Anterior cingulate cortex (tissue), 58 donors: ENCODE data around the gene FAM118B.
A peak's percentile ranks its signal among the peaks of the same experiment; 100 is the strongest.
"Not testable (repeated sequence)": the region's sequence is repeated elsewhere in the genome, so short reads cannot be mapped to it uniquely, and the experiment has no call there.

Experiments
- DNase-seq, 58 donors: peaks; one replicate each; lab custom pipeline; 2025; lab: John Stamatoyannopoulos, UW

Gene FAM118B

DNA sequence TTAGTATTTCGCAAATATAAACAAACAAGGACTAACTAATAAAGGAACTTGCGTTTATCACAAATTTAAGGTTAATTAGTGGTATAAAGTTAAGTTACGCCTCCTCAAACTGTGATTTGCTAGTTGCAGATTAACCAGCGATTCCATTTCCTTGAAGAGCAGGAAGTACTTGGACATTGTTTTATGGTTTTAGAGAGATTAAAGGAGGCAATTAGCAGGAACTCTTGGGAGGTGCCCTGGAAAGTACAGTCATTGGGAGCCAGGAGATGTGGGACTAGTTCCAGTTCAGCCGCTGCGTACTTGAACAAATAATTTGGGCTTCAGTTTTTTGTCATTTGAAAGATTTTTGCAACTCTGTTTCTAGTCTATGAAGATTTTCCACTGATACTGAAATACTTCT is 3.3 kb downstream of the FAM118B start:
- no peak for DNase-seq

DNA sequence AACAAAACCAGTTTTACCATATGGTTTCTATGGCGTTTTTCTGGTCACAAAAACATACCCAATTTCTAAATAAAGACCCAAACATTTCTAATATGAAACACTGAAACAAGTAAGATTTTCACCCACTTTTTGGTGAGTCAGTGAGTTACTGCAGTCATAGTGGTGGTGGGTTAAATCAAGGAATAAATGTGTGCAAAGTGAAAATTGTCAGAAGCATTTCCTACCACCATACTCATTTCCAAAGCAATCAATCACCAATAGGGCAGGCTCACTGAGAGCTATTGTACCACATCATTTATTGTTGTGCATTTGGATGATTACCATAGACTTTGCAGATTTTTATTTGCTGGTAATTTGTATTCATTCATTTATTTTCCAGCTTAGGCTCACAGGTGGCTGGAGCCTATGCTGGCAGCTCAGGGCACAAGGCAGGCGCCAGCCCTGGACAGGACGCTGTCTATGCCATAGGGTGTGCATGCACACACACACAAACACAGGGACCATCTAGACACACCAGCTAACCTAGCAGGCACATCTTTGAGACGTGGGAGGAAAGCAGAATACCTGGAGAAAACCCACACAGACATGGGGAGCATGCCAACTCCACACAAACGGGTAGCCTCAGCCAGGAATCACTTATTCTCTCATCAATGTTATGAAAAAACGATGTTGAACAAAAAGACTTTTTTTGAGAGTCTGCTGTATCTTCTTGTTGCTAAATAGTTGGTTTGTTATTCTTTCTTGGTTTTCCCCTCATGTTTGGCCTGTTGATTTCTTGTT is 5.1 kb downstream of the FAM118B start:
- peak in 1 of 58 donors; percentile 15 for DNase-seq

DNA sequence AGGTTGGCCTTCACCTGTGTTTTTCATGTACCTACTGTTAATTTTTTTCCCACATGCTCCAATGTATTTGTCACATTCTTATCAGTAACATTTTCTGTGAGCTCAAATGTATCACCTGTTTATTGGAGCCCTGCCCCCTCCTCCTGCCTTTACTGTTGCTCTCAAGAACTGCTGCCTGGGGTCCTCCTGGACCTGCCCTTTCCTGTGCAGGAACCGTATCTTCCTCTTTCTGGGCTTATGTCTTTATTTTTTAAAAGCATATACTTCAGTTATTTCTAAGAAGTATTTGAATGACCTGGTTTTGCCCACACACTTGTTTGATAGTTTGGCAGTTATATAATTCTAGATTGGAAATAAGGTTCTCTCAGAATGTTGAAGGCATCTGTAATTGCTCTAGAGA is 5.9 kb downstream of the FAM118B start:
- no peak for DNase-seq

DNA sequence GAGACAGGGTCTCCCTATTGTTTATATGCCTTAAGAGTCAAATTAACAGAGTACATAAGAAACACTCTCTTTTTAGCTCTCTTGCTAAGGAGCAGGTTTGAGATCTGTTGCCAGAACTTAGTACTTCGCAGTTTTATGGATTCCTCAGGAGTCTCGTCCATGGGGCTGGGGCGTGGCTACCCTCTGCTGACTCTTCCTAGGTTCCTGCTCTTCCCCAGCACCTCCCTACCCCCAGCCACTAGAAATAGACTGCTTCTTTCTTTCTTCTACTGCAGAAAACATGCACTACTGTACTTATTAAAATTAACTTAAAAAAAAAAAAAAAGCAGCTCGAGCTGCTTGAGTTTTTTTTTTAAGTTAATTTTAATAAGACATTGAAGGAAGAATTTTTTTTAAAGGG is 8.0 kb downstream of the FAM118B start:
- DNase-seq, result no peak

DNA sequence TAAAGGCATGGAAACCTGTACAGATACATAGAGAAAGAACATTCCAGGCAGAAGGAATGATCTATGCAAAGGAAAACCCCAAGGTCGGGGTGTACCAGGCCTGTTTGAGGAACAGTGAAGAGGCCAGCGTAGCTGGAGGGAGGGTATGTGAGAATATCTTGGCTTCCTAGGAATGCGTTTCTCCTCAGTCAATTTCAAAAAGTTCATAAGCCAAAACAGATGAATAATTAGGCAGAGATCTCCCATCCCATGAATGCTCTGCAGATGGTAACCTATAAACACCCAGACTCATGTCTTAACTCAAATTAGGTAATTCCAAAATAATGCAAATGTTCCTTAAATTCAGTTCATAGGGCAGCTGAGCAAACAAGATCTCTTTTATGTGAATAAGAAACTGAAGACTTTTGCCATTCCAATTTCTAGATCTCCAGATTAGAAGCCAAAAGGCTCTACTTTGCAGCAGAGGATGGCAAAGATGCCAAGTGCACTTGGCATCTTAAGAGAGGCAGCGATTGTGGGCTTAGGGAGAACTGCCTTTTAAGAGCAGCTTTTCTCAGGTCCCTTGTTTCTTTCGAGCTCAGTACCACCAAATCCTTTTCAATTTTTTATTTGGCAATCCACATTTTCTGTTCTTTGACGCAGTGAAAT is 13.2 kb downstream of the FAM118B start:
- peak in 3 of 58 donors; percentile 9 to 35 (median 20) for DNase-seq

DNA sequence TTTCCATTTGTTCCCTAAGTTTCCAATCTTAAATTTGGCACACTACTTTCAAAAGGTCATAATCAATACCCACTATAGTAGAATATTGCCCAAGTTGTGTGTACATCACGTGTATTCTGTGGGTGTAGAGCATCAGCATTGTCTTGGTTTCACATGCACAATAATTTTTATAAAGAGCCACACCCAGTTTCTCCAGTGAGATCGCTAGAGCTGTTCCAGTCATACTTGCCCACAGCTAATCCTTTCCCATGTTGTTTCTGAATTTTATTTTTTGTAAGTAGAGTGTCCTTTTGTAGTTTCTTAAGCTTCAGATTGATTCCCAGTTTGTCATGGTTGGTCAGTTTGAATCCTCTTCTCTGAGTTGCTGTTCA is 13.7 kb downstream of the FAM118B start:
- no peak for DNase-seq

DNA sequence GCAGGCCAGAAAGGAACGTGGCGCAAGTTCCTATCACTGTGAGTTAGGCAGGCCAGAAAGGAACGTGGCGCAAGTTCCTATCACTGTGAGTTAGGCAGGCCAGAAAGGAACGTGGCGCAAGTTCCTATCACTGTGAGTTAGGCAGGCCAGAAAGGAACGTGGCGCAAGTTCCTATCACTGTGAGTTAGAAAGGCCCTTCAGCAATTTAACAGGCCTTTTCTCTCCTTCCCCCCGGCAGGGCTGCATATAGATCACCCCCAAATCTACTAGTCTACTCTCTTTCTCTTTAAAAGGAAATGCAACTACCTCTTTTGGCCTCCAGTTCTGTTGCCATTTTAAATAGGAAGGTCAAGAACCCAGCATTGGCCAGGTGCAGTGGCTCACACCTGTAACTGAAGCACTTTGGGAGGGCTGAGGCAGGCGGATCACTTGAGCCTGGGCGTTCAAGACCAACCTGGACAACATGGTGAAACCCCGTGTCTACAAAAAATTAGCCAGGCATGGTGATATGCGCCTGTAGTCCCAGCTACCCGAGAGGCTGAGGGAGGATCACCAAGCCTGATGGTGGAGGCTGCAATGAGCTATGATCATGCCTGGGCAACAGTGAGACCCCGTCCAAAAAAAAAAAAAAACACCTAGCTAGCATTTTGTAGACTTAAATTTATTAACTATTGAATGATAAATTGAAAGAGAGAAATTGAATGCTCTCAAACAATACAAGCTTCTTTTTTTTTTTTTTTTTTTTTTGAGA is 14.9 kb downstream of the FAM118B start:
- DNase-seq, result no peak

DNA sequence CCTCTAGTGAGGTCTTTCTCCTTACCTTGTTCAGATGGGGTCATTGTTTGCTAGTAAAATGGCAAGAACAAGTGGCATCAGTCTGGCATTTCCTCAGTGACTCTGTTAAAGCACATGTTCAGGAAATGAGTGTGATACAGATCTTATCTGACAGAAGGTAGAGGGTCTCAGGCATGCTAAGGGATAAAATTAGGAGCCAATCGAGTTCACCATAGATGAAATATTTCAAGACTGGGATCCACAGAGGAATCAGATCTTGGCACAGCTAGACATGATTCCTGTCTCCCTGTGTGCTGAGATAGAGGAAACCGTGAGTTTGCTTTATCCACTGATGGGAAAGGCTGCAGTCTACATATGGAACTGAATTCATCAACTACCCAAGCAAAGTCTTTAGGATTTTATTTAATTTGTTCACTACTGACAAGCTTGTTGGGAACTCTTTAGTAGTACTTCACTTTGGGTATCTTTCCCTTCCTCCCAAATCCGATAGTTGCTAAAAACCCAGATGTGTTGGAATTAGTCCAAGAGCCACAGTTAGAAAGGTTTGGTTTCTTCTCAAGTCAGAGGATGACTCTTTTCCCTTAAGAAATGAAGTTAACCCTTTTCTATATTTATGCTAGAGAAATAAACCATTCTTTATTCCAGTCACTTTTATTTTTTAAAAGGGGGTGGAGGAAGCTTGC is 18.4 kb downstream of the FAM118B start:
- no peak for DNase-seq

DNA sequence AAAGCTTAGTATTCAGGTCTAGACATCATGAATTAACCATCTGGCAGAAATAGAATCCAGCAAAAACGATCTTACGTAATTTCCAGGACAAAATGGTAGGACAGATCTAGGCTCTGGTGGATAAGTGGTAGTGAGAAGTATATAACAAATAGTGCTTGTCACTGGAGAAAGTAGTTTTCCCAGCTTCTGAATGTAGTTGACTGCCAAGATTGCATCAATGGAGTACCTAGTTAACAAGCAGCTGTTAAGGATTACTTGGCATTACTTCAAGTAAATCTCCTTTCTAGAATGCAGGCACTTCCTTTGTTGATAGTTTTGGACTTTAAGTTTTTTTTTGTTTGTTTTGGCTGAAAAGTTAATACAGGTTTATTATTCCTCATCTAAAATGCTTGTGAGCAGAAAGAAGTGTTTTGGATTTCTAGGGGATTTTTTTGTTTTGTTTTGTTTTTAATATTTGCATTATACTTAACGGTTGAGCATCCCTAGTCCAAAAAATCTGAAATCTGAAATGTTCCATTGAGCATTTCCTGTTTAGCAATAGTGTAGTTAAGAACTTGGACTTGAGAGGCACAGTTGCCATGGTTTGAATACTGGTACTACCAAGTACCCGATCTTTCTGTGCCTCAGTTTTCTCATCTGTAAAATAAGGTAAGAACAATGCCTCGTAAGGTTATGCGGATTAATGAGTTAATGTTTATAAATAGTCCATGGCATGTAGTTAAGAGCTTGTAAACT is 20.3 kb downstream of the FAM118B start:
- DNase-seq, result peak in 1 of 58 donors; percentile 6

DNA sequence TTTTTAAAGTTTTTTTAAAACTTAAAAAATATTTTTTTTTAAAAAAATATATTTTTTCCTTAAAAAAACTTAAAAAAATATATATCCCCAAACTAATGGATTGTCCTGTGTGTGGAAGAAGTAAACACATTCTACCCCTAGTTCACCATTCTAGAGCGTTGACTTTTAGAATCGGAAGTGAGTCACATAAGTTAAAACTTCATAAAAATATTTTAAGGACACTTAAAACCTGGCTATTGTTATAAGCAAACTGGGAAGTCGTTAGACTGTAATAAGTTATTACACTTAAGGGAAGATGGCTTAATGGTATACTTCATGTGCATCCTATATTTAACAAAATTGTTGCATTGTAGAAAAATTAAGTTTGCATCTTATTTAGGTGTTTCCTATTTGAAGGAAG is 21.1 kb downstream of the FAM118B start:
- DNase-seq, result no peak

DNA sequence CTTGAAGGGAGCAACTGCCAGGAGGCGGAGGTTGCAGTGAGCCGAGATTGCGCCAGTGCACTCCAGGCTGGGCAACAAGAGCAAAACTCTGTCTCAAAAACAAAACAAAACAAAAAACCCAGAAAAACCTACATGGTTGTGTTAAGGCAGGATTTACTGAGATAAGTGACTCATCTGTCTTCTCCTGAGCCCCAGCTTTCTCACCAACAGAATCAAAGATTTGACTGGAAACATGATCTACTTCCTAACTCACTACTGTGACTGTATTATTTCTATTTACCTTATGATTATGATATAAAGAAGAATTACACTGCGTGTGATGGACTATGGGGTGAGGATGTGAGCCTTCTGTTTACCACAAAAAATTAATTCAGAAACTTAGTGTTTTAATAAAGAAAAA is 21.8 kb downstream of the FAM118B start:
- DNase-seq, result no peak

DNA sequence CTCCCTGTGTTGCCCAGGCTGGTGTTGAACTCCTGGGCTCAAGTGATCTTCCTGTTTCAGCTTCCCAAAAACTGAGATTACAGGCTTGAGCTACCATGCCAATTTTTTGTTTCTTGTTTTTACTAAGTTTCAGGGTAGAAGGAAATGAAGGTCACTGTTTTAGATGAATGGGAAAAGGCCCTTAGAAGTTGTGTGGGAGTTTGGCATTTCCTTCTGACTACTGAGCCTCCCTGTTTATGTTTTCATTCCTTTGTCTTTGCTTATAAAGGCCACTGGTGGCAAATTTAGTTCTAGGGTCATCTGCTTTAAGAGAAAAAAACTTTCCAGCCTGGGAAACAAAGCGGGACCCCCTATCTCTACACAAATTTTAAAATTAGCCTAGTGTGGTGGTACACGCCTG is 35.1 kb downstream of the FAM118B start:
- DNase-seq, result no peak

DNA sequence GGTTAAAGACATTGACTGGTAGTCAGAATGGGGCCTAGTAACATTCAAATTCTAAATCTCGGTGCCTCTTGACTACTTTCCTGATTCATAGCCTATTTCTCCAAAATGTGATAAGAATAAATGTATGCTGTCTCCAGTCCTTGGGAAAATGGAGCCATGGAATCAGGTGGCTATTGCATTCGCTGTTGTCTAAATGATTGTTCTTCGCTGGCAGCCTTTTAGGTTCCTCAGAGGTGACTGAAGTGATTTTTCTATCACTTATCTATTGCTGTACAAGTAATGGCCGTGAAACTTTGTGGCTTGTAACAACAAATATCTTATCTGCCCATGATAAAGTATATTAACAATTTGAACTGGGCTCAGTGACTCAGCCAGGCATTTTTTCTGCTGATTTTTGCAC is 41.7 kb downstream of the FAM118B start:
- DNase-seq, result no peak

DNA sequence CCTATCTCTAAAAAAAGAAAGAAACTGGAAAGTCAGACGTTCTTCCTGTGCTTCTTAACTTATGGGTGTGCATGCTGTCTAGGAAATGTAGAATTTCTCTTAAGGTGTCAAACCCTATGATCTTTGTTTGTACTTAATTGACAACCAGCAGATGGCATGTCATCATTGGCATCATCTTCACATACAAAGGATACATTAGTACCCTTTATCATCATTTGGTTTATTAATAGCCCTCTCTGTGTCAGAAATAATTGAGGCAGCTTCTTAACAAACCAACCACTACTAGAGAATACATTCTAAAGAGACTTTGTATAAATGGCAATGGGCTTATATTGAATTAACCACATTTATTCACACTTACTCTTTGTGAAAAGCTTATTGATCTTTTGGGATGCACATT is 43.2 kb downstream of the FAM118B start:
- DNase-seq, result no peak

DNA sequence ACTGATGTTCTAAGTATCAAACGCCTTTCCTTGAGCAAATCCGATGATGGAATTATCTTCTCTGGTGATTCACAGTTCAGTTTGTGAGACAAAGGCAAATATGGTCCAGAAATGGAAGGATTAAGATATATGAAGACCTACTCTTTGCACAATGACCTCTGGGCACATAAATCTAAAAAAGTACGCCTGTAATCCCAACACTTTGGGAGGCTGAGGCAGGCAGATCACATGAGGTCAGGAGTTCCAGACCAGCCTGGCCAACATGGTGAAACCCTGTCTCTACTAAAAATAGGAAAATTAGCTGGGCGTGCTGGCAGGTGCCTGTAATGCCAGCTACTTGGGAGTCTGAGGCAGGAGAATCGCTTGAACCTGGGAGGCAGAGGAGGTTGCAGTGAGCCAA is 43.9 kb downstream of the FAM118B start:
- not testable (repeated sequence) for DNase-seq

DNA sequence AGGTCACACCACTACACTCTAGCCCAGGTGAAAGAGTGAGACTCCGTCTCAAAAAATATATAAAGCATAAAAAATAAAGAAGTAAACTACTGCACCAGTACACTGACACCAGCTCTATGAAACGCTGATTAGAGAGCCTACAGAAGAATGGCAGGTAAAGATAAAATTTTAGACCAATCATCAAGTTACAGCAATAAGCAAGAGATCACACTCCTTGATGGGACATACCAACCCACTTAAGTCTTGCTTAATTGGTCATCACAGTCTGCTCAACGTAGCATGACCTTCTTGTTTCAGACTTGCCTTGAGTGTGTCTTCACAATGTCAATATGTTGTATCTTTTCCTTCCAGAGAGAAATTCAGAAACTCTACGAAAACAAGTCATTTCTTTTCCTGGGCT is 44.6 kb downstream of the FAM118B start:
- no peak for DNase-seq

DNA sequence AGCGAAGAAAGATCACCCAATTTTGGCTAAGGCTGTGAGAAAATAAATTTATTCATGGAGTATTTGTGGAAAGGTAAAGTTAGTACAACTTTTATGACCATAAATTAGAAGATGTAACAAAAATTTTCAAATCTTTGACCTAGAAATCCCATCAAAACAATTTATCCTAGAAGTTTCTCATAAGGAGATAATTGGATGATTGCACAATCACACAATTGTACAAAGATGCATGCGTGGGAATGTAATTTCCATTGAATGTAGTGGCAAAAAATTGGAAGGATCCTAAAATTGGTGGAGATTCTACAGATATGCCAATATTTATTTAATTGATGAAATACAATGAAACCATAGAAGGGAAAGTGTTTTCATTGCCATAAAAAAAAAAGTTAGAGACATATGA is 45.6 kb downstream of the FAM118B start:
- no peak for DNase-seq

DNA sequence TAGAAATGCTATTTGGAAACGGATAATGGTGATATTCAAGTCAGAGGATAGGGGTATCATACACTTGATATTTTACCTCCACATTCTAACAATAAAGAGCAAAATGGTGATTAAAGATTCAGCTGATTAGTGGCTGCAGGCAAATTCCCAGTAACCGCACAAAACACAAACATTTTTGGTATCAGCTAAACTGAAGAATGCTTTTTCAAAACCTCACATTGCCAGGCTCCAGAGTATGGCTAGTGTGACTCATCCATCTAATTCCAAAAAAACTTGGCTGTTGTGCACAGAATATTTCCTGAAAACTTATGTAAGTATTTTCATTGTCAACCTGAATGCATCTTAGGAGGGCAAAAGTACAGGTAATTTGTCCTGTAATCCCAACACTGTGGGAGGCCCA is 46.2 kb downstream of the FAM118B start:
- DNase-seq, result peak in 1 of 58 donors; percentile 35

DNA sequence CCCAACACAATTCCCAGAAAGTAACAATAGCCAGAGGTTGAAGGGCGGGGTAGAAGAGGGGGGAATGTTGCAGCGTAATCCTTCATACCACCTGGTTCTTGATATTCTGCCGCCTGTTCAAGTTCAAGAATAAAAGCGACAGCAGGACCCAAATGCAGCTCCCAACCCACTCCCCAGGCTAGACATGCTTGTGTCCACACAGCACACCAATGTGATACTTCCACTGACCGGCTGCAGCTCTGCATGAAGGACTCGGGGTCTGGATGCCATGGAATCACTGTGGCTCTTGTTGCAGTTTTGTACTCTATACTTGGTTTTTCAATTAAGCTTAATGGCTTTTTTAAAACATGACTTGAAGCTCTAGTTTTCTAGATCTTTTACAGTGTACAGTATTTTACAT is 50.6 kb downstream of the FAM118B start:
- no peak for DNase-seq

DNA sequence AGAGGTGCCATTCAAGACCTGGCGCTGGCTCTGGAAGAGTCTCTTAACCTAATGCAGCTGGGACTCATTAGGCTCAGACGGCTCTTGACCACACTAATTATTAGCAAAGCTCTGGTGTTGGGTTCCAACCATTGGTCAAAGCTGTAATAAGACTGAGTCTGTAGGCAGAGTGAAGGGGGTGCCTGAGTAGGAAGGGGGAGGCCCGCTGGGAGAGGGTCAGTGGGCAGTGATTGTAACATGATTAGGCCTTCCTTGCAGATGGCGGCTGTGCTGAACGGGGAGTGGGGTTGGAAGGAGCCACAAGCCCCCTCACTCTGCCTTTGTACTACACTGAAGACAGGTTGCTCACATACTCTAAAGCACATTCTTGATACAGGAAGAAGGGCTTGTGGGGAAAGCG is 51.9 kb downstream of the FAM118B start:
- no peak for DNase-seq
